Endothelial cell of umbilical vein (primary cell): ENCODE measurements around the gene C15orf39.
"Not testable (repeated sequence)": the region's sequence is repeated elsewhere in the genome, so short reads cannot be mapped to it uniquely, and the experiment has no call there.

ENCODE experiments used
- CTCF ChIP-seq, 2 donors: IDR thresholded peaks; 1 replicate in 1 of 2; 2 replicates in 1 of 2; pipeline ENCODE4 v1.5.1; 2011; ENCODE audit warnings: low read length in 2 of 2, mild to moderate bottlenecking in 2 of 2, moderate library complexity in 2 of 2, control low read depth in 1 of 2, inconsistent platforms in 1 of 2, low read depth in 1 of 2; ENCODE audit not compliant: insufficient read depth in 1 of 2; ENCODE audit errors: extremely low read depth in 1 of 2
- EZH2 ChIP-seq: IDR thresholded peaks from 2 replicates; pipeline ENCODE4 v1.6.1; 2012; ENCODE audit warnings: borderline replicate concordance, low read depth, mild to moderate bottlenecking, moderate library complexity, low read length, inconsistent platforms; ENCODE audit not compliant: severe bottlenecking
- FOS ChIP-seq: IDR thresholded peaks from 2 replicates; pipeline ENCODE4 v1.6.1; 2011; ENCODE audit warnings: mild to moderate bottlenecking, low read length, moderate library complexity, borderline replicate concordance; ENCODE audit not compliant: insufficient read depth
- JUN ChIP-seq: IDR thresholded peaks from 2 replicates; pipeline ENCODE4 v1.6.1; 2011; ENCODE audit warnings: borderline replicate concordance, low read depth; ENCODE audit not compliant: insufficient read length, insufficient read depth
- POLR2A ChIP-seq: IDR thresholded peaks from 2 replicates; pipeline ENCODE4 v1.6.1; 2012; ENCODE audit warnings: low read depth, mild to moderate bottlenecking, control low read depth, low read length
- POLR2AphosphoS5 ChIP-seq: IDR thresholded peaks from 2 replicates; pipeline ENCODE4 v1.6.1; 2012; ENCODE audit warnings: low read depth, mild to moderate bottlenecking, control low read depth, low read length, moderate library complexity; ENCODE audit not compliant: insufficient read depth

DNA sequence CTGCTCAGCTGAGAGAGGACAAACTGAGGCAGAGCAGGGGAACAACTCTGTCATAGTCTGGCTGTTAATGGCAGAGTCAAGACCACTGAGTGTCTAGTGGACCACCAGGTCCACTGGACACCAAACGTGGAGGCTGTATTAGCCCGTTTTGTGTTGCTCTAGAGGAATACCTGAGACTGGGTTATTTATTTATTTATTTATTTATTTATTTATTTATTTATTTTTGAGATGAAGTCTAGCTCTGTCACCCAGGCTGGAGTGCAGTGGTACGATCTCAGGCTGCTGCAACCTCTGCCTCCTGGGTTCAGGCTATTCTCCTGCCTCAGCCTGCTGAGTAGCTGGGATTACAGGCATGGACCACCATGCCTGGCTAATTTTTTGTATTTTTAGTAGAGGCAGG, 15.9 kb downstream of the C15orf39 start:
- not testable (repeated sequence) for TF ChIP-seq CTCF (IDR thresholded peaks at IDR 0.05; ENCODE audit: extremely low read depth in 1 of 2, insufficient read depth in 1 of 2, low read depth in 1 of 2, low read length in 2 of 2); FOS; POLR2A; EZH2; POLR2AphosphoS5; JUN
